Measurements from ENCODE around the gene WDR36.

- TF ChIP-seq CTCF (IDR thresholded peaks at IDR 0.05; ENCODE audit: insufficient read depth, low read length) (no peak), GABPA (IDR thresholded peaks at IDR 0.05; ENCODE audit: low read depth) (no peak)
These were observed 19.8 kb downstream of the WDR36 start for GRCh38 chr5:111111956-111112355.

Measured in HL-60 (cell line).